IMR-90 (cell line): ENCODE results near the gene ARHGAP45. TPM values are rescaled to one million over a fixed set of nuclear protein-coding genes. Genes with fewer than 3 reads are reported as not detected.

ENCODE experiments used
- ATAC-seq: fragments of 200-7000 bp; cut with Tn5 transposase; 2 replicates; pipeline ENCODE4 v1.9.1; 2020; ENCODE audit warnings: low read depth, mild to moderate bottlenecking, moderate library complexity
- BruUV-seq: library from RNA; stranded (reverse); fragments of 400-500 nt; replicated peaks from 2 replicates; lab custom pipeline; 2021; lab: Mats Ljungman, UMichigan
- CTCF ChIA-PET: fragments of 300-600 bp; formaldehyde crosslinking; extraction: SDS; loops from one replicate; lab custom pipeline; 2021; ENCODE audit warnings: antibody characterized with exemption; lab: Yijun Ruan, JAX
- POLR2A ChIA-PET: fragments of 300-600 bp; sonication (Branson Sonifier 250); formaldehyde crosslinking; loops from one replicate; lab custom pipeline; 2022; ENCODE audit warnings: antibody characterized with exemption; ENCODE audit not compliant: unreplicated experiment; lab: Charles Lee
- DNase-seq: peaks from one replicate; pipeline ENCODE4 v3.0.0; 2013
- H2AFZ ChIP-seq: replicated peaks from 2 replicates; pipeline ENCODE3; 2013; ENCODE audit warnings: low read length, mild to moderate bottlenecking; ENCODE audit not compliant: poor library complexity
- H2AK5ac ChIP-seq: 2 replicates; pipeline ENCODE4 v1.6.1; 2013; ENCODE audit warnings: low read depth, low read length, inconsistent platforms
- H2AK9ac ChIP-seq: replicated peaks from 2 replicates; pipeline ENCODE3; 2013; ENCODE audit warnings: mild to moderate bottlenecking, low read depth, low read length, moderate library complexity; ENCODE audit not compliant: poor library complexity
- H2BK120ac ChIP-seq: 2 replicates; pipeline ENCODE4 v1.6.1; 2013; ENCODE audit warnings: low read depth, low read length, inconsistent platforms
- H2BK15ac ChIP-seq: 3 replicates; pipeline ENCODE4 v1.6.1; 2013; ENCODE audit warnings: low read depth, low read length, inconsistent platforms
- H2BK20ac ChIP-seq: 2 replicates; pipeline ENCODE4 v1.6.1; 2013; ENCODE audit warnings: low read depth, mild to moderate bottlenecking, inconsistent platforms, low read length, moderate library complexity
- H2BK5ac ChIP-seq: 2 replicates; pipeline ENCODE4 v1.6.1; 2013; ENCODE audit warnings: mild to moderate bottlenecking, low read depth, low read length, inconsistent platforms; ENCODE audit not compliant: poor library complexity, severe bottlenecking
- H3K14ac ChIP-seq: replicated peaks from 2 replicates; pipeline ENCODE4 v1.6.1; 2013; ENCODE audit warnings: low read depth, low read length, inconsistent platforms
- H3K18ac ChIP-seq: 2 replicates; pipeline ENCODE4 v1.6.1; 2013; ENCODE audit warnings: low read depth, low read length, control low read depth
- H3K23ac ChIP-seq: 2 replicates; pipeline ENCODE4 v1.6.1; 2013; ENCODE audit warnings: low read depth, low read length, inconsistent platforms
- H3K27ac ChIP-seq: 2 replicates; pipeline ENCODE4 v1.5.1; 2013; ENCODE audit warnings: mild to moderate bottlenecking, control low read depth, low read length; ENCODE audit not compliant: insufficient read depth
- H3K27me3 ChIP-seq: 2 replicates; pipeline ENCODE4 v1.6.1; 2013; ENCODE audit warnings: low read length; ENCODE audit not compliant: control insufficient read depth, insufficient read depth
- H3K36me3 ChIP-seq: 2 replicates; pipeline ENCODE4 v1.6.1; 2013; ENCODE audit warnings: low read length, mixed read lengths; ENCODE audit not compliant: control insufficient read depth, insufficient read depth
- H3K4ac ChIP-seq: 2 replicates; pipeline ENCODE4 v1.6.1; 2013; ENCODE audit warnings: low read depth, low read length, inconsistent platforms
- H3K4me1 ChIP-seq: 2 replicates; pipeline ENCODE4 v1.6.1; 2013; ENCODE audit warnings: low read length, mixed read lengths; ENCODE audit not compliant: control insufficient read depth, insufficient read depth
- H3K4me2 ChIP-seq: 2 replicates; pipeline ENCODE4 v1.6.1; 2013; ENCODE audit warnings: low read depth, mild to moderate bottlenecking, control low read depth, low read length, moderate library complexity
- H3K4me3 ChIP-seq: 2 replicates; pipeline ENCODE4 v1.5.1; 2013; ENCODE audit warnings: low read depth, mild to moderate bottlenecking, control low read depth, low read length, moderate library complexity; ENCODE audit not compliant: insufficient read depth
- H3K56ac ChIP-seq: 2 replicates; pipeline ENCODE4 v1.6.1; 2013; ENCODE audit warnings: low read length, inconsistent platforms; ENCODE audit not compliant: insufficient read depth; ENCODE audit errors: extremely low read depth
- H3K79me1 ChIP-seq, 2 experiments: 2 replicates each; pipeline ENCODE4 v1.6.1; 2013; ENCODE audit warnings: low read length in 2 of 2, inconsistent platforms in 1 of 2, low read depth in 1 of 2
- H3K9ac ChIP-seq: 2 replicates; pipeline ENCODE4 v1.6.1; 2013; ENCODE audit warnings: low read depth, low read length, control low read depth
- H3K9me1 ChIP-seq: 2 replicates; pipeline ENCODE4 v1.6.1; 2013; ENCODE audit warnings: low read length, inconsistent platforms; ENCODE audit not compliant: insufficient read depth
- H3K9me3 ChIP-seq: 2 replicates; pipeline ENCODE4 v1.6.1; 2013; ENCODE audit warnings: low read length; ENCODE audit not compliant: control insufficient read depth, insufficient read depth
- H4K20me1 ChIP-seq: 2 replicates; pipeline ENCODE4 v1.6.1; 2013; ENCODE audit warnings: low read length, inconsistent platforms; ENCODE audit not compliant: insufficient read depth
- H4K5ac ChIP-seq: 2 replicates; pipeline ENCODE4 v1.6.1; 2013; ENCODE audit warnings: mild to moderate bottlenecking, low read depth, low read length, control low read depth
- H4K8ac ChIP-seq, 2 experiments: 2 replicates each; pipeline ENCODE4 v1.6.1; 2013; ENCODE audit warnings: low read depth in 2 of 2, low read length in 2 of 2, control low read depth in 1 of 2, inconsistent platforms in 1 of 2
- H4K91ac ChIP-seq: 2 replicates; pipeline ENCODE4 v1.6.1; 2013; ENCODE audit warnings: low read depth, low read length, inconsistent platforms; ENCODE audit not compliant: insufficient read depth
- BHLHE40 ChIP-seq: fragments of 150-350 bp; IDR thresholded peaks from 2 replicates; pipeline ENCODE4 v1.6.1; 2016; ENCODE audit warnings: mild to moderate bottlenecking, low read depth, low read length
- CEBPB ChIP-seq: IDR thresholded peaks from 2 replicates; pipeline ENCODE4 v1.6.1; 2012; ENCODE audit warnings: low read depth, low read length, improper control_type of control experiment
- NFE2L2 ChIP-seq: fragments of 150-350 bp; IDR thresholded peaks from 2 replicates; pipeline ENCODE4 v1.6.1; 2016; ENCODE audit warnings: low read depth, mild to moderate bottlenecking, low read length
- POLR2A ChIP-seq: IDR thresholded peaks from 2 replicates; pipeline ENCODE4 v1.6.1; 2012; ENCODE audit warnings: mild to moderate bottlenecking, low read depth, low read length
- SMC3 ChIP-seq: fragments of 150-350 bp; IDR thresholded peaks from 2 replicates; pipeline ENCODE4 v1.6.1; 2016; ENCODE audit warnings: low read depth, mild to moderate bottlenecking, antibody characterized with exemption, low read length, moderate library complexity
- WGBS, 2 experiments: methylation state at CpG; one replicate each; pipeline versions ENCODE4 v1.1.5 to v1.1.7; 2013; ENCODE audit warnings: missing lambda C conversion rate in 2 of 2; ENCODE audit not compliant: insufficient read length in 1 of 2; ENCODE audit errors: extremely low coverage in 2 of 2; 5-methylcytosine and 5-hydroxymethylcytosine counted together
- dilution Hi-C: fragments of 300-500 bp; cut with HindIII; formaldehyde crosslinking; loops from one replicate; pipeline ENCODE4 v1.14.3; 2018; ENCODE audit warnings: low sequenced_read_pairs; ENCODE audit not compliant: unreplicated experiment
- in situ Hi-C: fragments of 300-500 bp; cut with MboI; formaldehyde crosslinking; loops from 3 replicates; pipeline ENCODE4 v1.14.3; 2019; ENCODE audit warnings: low sequenced_read_pairs, inconsistent platforms, mixed read lengths
- intact Hi-C: fragments of 100-400 bp; cut with micrococcal nuclease; formaldehyde crosslinking; loops from 2 replicates; pipeline ENCODE4 v1.10.0; 2022
- polyA plus RNA-seq, 3 experiments: library from polyadenylated mRNA; depleted of rRNA; stranded (reverse); fragments of >200 nt; gene quantifications; 2 replicates each; pipeline ENCODE4 v1.2.3, GENCODE V29; 2012; ENCODE audit warnings: low replicate concordance in 1 of 3
- total RNA-seq: library from RNA; depleted of rRNA; stranded (reverse); fragments of >200 nt; gene quantifications from 2 replicates; pipeline ENCODE4 v1.2.3, GENCODE V29; 2012
- TF ChIP-seq, protein P1 (sequence below): conservative IDR thresholded peaks from 2 replicates; pipeline ENCODE4 v1.5.1; 2012; ENCODE audit warnings: mild to moderate bottlenecking, low read depth, low read length, improper control_type of control experiment
- TF ChIP-seq, protein P2 (sequence below): fragments of 150-350 bp; IDR thresholded peaks from 2 replicates; pipeline ENCODE4 v1.6.1; 2017; ENCODE audit warnings: mild to moderate bottlenecking, antibody characterized with exemption, low read length, low read depth

The ARHGAP45 gene
- total and polyA plus RNA-seq, 2 of the 4 experiments (the other 2 are of a cell fraction), result 1.3 to 1.7 TPM

DNA sequence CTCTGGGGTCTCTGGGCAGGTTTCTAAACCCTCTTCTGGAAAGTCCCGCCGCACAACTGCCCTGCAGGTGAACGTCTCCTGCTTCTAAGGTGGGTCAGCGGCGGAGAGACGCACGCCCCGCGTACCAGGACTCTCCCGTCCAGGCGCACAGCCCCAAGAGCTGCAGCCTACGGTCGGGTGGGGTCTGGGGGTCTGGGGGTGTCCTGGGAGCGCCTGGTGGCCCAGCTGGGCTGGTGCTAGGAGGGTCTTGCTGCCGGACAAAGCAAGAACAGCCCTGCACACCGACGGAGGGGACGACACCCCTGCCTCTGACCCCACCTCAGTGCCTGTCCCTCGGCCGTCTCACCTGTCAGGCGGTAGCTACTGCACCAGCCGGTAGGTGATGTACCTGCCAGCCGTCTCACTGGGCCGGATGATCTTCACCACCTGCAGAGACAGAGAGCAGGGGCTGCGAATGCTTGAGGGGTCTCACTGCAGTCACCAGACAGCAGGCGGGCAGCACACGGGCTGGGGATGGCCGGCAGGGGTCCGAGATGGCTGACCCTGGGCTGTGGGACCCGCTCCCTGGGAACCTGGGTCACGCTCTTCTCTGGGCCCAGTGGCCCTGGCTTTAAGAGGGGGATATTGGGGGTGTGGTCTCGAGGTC lies 22.3 kb downstream of the ARHGAP45 start:
- no peak overlapping the region for H2BK5ac ChIP-seq
- peaks cover 5% of the 10 kb centered on the region; the same call in 1 of the 2 replicates for H3K4me1 ChIP-seq
- H2AK5ac ChIP-seq, result no peak overlapping the region
- H3K36me3 ChIP-seq, result peaks cover 44% of the 10 kb centered on the region
- H3K4me3 ChIP-seq, result no peak overlapping the region
- dilution Hi-C loops (no loop called here), in situ Hi-C loops (no loop called here), intact Hi-C loops (no loop called here)
- no peak overlapping the region for H4K8ac ChIP-seq
- H3K56ac ChIP-seq, result no peak overlapping the region
- H3K4ac ChIP-seq, result no peak overlapping the region
- CTCF ChIA-PET, result interaction anchor here (0.6 kb wide), 2 partner anchors 10 to 105 kb away, joined by 4 to 6 read pairs; no protein-coding TSS in a partner anchor
- POLR2A ChIA-PET, result no interaction called here
- H2BK120ac ChIP-seq, result no peak overlapping the region
- H3K27ac ChIP-seq, result no peak overlapping the region
- H3K23ac ChIP-seq, result no peak overlapping the region
- peaks cover 3 to 22% of the 10 kb centered on the region in 2 experiments; a peak in 2 of 4 replicates for H3K79me1 ChIP-seq
- no peak overlapping the region for H2BK20ac ChIP-seq
- no peak overlapping the region for H4K5ac ChIP-seq
- no peak overlapping the region for H2AFZ ChIP-seq
- no peaks in the 10 kb centered on the region for H3K9me3 ChIP-seq
- no peaks in the 10 kb centered on the region for H3K27me3 ChIP-seq
- H3K18ac ChIP-seq, result no peak overlapping the region
- no peaks in the 10 kb centered on the region for H3K9me1 ChIP-seq
- no peak for TF ChIP-seq CEBPB
- no peak for TF ChIP-seq BHLHE40
- TF ChIP-seq, protein P1, sequence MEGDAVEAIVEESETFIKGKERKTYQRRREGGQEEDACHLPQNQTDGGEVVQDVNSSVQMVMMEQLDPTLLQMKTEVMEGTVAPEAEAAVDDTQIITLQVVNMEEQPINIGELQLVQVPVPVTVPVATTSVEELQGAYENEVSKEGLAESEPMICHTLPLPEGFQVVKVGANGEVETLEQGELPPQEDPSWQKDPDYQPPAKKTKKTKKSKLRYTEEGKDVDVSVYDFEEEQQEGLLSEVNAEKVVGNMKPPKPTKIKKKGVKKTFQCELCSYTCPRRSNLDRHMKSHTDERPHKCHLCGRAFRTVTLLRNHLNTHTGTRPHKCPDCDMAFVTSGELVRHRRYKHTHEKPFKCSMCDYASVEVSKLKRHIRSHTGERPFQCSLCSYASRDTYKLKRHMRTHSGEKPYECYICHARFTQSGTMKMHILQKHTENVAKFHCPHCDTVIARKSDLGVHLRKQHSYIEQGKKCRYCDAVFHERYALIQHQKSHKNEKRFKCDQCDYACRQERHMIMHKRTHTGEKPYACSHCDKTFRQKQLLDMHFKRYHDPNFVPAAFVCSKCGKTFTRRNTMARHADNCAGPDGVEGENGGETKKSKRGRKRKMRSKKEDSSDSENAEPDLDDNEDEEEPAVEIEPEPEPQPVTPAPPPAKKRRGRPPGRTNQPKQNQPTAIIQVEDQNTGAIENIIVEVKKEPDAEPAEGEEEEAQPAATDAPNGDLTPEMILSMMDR, result no peak
- TF ChIP-seq, protein P2, sequence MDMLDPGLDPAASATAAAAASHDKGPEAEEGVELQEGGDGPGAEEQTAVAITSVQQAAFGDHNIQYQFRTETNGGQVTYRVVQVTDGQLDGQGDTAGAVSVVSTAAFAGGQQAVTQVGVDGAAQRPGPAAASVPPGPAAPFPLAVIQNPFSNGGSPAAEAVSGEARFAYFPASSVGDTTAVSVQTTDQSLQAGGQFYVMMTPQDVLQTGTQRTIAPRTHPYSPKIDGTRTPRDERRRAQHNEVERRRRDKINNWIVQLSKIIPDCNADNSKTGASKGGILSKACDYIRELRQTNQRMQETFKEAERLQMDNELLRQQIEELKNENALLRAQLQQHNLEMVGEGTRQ, result no peak
- TF ChIP-seq NFE2L2, result no peak
- TF ChIP-seq POLR2A, result no peak
- no peak for TF ChIP-seq SMC3
- H4K91ac ChIP-seq, result no peak overlapping the region
- H3K4me2 ChIP-seq, result no peak overlapping the region
- WGBS, 2 experiments, result 97% methylated on average over 15 of the region's 32 CpGs; no CpG with 5 or more reads in 1 of the 2 experiments
- H4K20me1 ChIP-seq, result peaks cover 22% of the 10 kb centered on the region
- H3K9ac ChIP-seq, result no peak overlapping the region
- DNase-seq, result no peak
- no peak overlapping the region for H2AK9ac ChIP-seq
- ATAC-seq, result no peak
- no peak overlapping the region for H3K14ac ChIP-seq
- no peak overlapping the region for H2BK15ac ChIP-seq
- BruUV-seq, result no TSS peak
